Left lobe of liver (tissue), 2 donors: Measurements from ENCODE around the gene ADAP1. TPM values are rescaled to one million over a fixed set of nuclear protein-coding genes. Genes with fewer than 3 reads are reported as not detected.
"Not testable (repeated sequence)": the region's sequence is repeated elsewhere in the genome, so short reads cannot be mapped to it uniquely, and the experiment has no call there.

Experiments used
- ATAC-seq: fragments of 200-7000 bp; cut with Tn5 transposase; one replicate; pipeline ENCODE4 v1.9.1; 2020; ENCODE audit warnings: mild to moderate bottlenecking, moderate library complexity
- DNase-seq: peaks from one replicate; pipeline ENCODE4 v3.0.0-alpha.2; 2020; ENCODE audit warnings: low spot score
- total RNA-seq: library from RNA; stranded (reverse); gene quantifications from one replicate; pipeline ENCODE4 v1.2.1, GENCODE V29; 2021
- donor health status: DM: no; HTN: no; CAD: no; lungs with moderate emphysema.
- donor health status: DM: no; HTN: yes; CAD: no.

Gene ADAP1
- total RNA-seq, 1 donor from 2014 or later: 2.8 TPM

- ATAC-seq (no peak), DNase-seq (no peak)
Observed at GRCh38 chr7:960269-960871, 5.9 kb upstream of the ADAP1 start.

DNA sequence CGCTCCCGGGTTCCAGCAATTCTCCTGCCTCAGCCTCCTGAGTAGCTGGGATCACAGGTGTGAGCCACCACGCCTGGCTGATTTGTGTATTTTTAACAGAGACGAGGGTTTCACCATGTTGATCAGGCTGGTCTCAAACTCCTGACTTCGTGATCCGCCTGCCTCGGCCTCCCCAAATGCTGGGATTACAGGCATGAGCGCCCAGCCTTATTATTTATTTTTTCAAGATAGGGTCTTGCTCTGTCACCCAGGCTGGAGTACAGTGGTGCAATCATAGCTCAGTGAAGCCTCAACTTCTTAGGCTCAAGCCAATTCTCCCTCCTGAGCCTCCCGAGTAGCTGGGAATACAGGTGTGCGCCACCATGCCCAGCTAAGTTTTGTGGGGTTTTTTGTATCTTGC is 5.3 kb upstream of the ADAP1 start:
- ATAC-seq, DNase-seq: not testable (repeated sequence)

DNA sequence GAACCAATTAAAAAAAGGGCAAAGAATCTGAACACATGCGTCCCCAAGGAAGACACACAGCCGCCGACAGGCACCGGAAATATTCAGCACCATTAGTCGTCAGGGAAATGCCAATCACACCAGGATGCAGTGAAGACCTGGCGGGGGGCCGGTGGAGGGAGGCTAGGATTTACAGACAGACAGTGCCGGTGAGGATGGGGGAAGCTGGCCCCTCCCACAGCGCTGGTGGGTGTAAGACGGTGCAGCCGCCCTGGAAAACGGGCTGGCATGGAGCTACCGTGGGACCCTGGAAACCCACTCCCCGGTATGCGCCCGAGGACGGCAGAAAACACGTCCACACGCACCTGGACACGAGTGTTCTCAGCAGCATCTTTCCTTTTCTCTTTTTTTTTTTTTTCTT is 4.8 kb upstream of the ADAP1 start:
- ATAC-seq (no peak), DNase-seq (no peak)

GRCh38 chr7:958221-959200 is 4.0 kb upstream of the ADAP1 start:
- DNase-seq (no peak), ATAC-seq (no peak)

- DNase-seq (no peak), ATAC-seq (peak; percentile 37)
Observed at GRCh38 chr7:957418-958220, 3.1 kb upstream of the ADAP1 start.

DNA sequence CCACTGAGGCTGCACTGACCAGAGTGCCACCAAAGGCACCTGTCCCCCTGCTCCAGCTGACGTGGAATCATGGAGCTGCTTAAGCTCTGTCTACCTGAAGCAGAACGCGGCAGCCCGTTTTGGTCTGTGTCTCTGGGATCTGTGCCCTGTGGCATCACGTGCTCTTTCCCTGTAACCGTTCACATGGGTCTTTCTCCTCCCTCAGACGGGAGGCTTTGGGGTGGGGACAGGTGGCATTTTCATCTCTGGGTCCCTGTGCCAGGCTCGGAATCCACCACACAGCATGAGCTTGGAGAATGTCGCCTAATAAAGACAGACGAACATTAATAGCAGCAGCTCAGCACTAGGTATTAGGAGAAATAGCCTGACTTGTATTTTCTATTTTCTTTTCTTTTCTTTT is 1.6 kb upstream of the ADAP1 start:
- ATAC-seq (no peak), DNase-seq (no peak)

DNA sequence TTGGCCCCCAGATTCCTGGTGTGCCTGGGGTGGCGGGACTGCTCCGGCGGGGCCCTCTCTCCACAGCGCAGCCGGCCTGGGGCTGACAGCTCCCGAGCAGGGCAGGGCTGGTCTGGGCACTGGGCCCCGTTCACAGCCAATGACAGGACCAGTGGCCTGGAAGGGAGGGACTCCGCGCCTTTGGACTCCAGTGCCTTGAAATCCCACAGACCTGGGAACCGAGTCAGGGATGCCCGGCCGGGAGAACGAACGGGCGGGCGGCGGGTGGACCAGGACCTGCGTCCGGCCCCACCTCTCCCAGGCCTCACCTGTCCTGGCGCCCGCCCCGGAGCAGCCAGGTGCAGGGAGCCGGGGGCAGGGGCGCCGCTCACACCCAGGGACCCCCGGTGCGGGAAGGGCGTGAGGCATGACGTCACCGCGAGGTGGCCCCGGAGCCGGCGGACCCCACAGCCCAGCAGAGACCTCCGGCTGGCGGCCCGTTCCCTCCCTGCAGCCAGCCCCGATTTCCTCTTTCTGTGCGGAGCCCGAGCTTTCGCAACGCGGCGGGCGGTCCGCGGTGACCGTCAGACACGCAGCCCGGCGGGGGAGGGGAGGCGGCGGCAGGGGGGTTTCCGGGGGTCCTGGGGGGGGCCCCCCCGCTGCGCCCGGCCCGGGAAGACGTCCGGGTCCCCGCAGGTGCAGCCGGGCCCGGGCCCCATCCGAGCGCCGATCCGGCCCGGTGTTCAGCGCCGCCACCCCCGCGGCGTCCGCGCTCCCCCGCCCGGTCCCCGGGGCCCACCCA is 743 bp downstream of the ADAP1 start:
- peak; percentile 75 for ATAC-seq
- peak; percentile 66 for DNase-seq

- ATAC-seq: no peak
- DNase-seq: no peak
Observed at GRCh38 chr7:952548-953441, 1.7 kb downstream of the ADAP1 start.

DNA sequence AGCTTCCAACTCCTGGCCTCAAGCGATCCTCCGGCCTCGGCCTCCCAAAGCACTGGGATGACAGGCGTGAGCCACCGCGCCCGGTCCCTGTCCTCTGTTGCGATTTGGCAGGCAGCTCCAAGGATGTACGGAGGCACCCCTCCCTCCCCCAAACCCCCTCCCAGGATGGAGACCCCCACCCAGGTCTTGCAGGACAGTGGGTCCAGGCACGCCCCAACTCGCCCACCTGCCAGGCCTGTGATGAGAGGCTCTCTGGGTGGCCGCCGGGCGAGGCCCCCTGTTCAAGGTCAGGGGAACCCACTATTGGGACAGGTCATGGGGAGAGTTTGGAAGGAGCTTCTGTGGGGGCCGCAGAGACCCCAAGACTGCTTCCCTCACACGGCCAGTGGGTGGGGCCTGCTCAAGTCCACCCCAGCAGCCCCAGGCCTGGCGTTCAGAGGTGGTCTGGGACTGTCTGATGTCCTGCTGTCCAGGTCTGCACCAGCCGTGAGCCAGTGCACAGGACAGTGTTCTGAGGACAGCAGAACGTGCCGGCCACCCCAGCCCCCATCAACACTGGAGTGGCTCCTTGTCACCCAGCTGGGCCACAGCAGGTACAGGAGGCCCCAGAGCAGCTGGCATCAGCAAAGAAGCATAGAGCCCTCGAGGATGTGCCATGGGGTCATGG is 2.5 kb downstream of the ADAP1 start:
- no peak for ATAC-seq
- DNase-seq: no peak

DNA sequence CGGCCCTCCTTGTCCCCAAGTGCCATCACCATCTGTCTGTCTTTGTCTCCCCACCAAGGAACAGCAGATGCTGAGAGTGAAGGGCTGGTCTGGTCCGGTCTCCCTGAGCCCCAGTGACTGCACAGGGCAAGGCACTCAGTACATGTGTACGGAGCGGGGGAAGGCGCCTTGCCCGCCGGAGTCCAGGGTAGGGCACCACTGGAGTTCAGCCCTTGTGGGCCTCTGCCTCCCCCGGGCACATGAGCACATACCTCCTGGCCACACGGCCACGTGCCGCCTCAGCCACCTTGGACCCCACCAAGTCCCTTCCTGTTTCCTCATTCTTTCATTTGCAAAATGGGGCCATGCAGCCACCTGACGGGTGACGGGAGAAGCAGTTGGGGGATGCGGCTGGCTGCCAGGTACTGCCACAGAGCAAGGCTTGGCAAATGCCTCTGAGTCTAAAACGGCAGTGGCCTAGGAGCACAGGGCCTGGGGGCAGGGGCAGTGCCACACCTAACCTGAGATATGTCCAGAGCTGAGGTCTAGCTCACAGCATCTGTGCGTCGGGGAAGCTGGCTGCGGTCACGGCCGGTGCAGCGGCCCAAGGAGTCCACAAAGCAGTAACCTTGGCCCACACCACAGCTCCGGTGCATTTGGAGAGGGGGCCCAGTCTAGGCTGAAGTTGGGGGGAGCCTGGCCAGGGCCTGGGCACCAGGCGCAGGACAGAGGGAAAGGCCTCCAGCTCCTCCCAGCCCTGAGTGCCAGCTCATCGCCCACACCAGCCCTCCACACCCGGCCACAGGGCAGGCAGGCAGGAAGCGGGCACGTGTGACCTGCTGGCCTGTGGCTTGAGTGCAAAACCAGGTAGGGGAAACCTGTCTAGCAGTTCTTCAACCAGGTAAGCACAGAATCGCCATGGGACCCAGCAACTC is 5.2 kb downstream of the ADAP1 start:
- DNase-seq (no peak), ATAC-seq (no peak)

DNA sequence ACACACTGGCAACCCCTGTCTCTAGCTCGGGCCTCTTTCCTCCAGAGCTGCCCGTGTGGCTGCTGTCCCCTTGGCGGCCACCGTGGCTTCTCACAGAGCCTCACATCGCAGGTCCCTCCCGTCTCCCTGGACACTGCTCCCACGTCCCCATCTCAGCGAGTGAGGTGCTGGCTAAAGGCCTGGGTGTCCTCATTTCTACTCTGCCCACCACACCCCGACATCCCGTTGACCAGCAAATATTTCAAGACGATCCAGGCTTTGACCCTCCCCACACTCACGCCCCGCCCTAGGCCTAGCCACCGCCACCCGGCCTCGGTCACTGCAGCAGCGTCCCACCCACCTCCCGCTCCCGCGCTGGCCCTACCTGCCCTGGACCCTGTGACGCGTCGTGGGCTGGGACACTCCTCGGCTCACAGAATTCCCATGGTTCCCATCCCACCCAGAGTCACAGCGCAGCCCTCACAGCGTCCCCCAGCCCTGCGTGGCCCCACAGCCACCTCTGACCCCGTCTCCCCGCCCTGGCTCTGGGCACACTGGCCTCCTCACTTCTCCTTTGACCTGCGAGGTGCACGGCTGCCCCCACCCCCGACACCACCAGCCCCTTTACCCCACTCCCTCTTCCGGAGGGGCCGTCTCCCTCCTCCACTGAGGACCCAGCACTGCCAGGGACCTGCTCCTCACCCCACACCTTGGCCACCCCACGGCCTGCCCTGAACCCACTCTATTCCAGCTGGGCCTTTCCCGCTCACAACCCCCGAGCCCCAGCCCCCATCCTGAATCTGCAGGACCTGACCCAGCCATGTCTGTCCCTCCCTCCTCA is 6.9 kb downstream of the ADAP1 start:
- no peak for DNase-seq
- ATAC-seq: no peak

DNA sequence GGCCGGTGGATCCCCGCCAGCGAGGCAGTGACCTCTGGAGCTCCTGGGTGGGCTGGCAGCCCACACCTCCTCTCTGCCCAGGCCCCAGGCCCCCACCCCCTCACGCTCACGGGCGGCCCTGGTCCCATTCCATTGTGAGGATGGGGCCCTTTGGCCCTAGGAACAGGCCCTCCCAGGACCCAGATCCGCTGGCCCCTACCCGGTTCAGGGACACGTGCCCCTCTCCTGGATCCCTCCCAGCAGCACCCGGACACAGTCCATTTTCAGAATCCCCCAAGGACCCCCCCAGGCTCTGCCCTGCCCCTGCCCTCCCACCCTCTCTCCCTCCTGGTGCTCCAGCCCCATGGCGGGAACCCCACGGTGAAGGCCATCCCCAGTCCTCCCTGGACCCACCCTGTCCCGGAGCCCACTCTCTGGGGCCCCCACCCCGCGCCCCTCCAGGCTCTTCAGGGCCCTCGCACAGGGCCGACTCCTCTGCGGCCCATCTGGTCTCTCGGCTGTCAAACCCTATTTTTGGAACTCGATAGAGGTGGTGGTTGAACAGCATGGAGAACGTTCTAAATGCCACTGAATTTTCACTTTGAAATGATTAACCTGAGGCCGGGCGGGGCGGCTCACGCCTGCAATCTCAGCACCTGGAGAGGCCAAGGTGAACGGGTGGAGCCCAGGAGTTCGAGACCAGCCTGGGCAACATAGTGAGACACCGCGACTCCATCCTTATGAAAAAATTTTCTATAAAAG is 8.1 kb downstream of the ADAP1 start:
- DNase-seq: no peak
- no peak for ATAC-seq

DNA sequence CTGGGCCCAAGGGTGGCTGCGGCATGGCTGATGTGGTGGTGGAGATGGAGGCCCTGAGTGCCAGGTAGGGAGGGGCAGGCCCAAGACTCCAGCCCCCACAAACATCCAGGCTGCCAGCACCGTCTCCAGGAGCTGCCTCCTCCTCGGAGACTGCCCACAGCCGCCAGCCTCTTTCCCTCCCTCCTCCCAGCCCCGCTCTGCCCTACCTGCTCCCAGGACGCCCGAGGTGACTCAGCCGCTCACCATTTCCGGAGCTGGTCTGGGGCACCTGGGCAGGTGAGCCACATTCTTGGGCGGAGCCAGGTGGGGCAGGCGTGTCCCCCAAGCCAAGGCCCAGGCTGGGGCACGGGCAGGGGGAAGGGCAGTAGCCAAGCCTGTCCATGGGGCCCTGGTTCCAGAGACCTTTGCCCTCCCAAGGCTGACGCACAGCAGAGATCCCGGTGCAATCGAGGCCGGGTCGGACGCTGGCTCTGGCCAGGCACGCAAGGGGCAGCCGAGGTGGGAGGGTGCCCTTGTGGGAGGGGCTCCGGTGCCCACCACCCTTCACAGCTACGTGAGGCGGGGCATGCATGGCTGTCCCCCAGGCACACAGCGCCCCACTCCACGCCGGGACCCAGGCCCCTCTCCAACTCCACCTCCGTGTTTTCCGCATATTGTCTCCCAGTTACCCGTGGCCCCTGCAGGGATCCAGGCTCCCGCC is 8.8 kb downstream of the ADAP1 start:
- ATAC-seq: peak; percentile 53
- no peak for DNase-seq

- no peak for ATAC-seq
- DNase-seq: no peak
Observed at GRCh38 chr7:945147-945555, 9.3 kb downstream of the ADAP1 start.

- ATAC-seq (no peak), DNase-seq (no peak)
Observed at GRCh38 chr7:944744-945143, 9.7 kb downstream of the ADAP1 start.

GRCh38 chr7:943793-944192 is 10.7 kb downstream of the ADAP1 start:
- not testable (repeated sequence) for DNase-seq

More at GRCh38 chr7:943793-944192, 10.7 kb downstream of the ADAP1 start:
- not testable (repeated sequence) for ATAC-seq
